Right renal pelvis (tissue), 4 donors: ENCODE data around the gene SBF1. TPM values are rescaled to one million over a fixed set of nuclear protein-coding genes. Genes with fewer than 3 reads are reported as not detected.

Experiments
- DNase-seq, 4 donors: peaks; one replicate each; pipeline ENCODE4 v3.0.0-alpha.2; 2013; ENCODE audit warnings: low read depth in 4 of 4, low spot score in 3 of 4, missing footprints in 1 of 4
- polyA plus RNA-seq, 4 donors: library from polyadenylated mRNA; unstranded; fragments of 120-200 nt; gene quantifications; one replicate each; pipeline ENCODE4 v1.2.1, GENCODE V29; 2013; ENCODE audit not compliant: insufficient read length in 4 of 4

SBF1 gene
- polyA plus RNA-seq, 4 donors = 30.7 to 46.5 (median 32.7) TPM

DNA sequence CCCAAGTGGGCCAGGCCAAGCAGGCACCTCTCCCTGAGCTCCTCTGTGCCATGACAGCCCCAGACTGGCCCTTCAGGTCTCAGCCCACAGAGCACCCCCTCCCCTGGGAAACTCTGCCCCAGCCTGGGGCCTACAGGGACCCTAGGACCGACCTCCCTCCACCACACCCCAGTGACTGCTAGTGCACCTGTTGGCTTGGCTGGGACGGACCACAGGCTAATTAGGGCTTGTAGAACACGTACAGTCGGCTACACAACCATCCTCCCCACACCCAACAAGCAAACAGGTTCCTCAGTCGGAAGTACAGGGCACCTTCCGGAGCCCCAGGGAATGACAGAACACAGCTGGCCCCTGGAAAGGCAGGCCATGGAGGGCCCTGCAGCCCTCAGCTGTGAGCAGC is 4.3 kb downstream of the SBF1 start:
- no peak for DNase-seq

DNA sequence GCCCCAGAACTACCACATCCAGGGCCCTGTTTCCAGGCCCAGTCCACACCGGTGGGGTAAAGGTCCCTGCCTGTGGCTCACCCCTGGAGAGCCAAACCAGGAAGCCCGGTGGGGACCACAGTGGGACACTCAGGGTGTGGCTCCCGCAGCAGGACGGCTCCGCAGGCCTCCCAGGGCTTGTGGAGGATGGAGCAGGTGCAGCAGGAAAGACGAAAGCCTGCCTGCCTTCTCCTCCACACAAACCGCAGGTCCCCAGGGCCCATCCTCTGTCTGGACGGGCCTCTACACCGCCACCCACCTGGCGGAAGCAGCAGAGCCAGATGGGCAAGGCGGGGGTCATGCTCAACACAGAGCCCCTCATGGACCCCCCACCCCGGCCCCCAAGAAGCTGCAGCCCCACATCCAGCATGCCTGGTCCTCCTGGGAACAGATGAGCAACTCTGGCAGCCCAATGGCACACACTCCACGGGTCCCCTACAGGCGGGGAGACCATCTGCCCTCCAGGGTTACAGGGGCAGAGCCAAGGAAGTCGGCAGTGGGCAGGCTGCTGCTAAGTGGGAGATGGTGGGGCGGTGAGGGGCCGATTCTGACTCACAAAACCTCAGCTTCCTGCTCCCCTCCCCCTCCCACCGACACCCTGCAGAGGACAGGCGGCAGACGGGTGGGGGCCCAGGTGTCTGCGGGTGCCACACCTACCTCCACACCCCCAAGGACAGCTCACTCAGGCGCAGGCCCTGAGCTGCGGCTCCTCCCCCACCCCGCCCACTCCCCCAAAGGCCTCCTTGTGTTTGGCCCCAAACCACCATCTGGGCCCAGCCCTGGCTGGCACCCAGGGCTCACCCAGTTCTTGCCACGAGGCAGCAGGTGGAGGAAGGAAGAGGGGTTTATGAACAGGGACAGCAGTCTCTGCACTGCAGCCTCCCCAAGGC is 5.2 kb downstream of the SBF1 start:
- no peak for DNase-seq

DNA sequence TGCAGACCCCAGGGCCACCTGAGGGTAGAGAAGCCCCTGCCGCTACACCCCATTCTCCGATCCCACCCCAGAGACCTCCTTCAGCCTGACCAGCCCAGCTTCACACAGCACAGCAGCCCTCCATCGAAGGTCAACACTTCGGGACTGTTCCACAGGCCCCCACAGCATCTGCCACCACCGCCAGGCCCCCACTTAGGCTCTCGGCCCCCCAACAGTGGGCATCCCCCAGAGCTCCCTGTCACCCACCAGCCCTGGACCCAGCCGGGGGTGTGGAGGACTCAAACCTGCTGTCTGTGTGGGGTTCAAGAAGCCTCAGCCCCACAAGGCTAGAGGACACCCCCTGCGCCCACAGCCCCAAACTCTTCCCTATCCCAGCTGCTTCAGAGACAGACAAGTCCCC is 6.2 kb downstream of the SBF1 start:
- DNase-seq = no peak

- no peak for DNase-seq
Measured at GRCh38 chr22:50467773-50468440, 6.9 kb downstream of the SBF1 start.

DNA sequence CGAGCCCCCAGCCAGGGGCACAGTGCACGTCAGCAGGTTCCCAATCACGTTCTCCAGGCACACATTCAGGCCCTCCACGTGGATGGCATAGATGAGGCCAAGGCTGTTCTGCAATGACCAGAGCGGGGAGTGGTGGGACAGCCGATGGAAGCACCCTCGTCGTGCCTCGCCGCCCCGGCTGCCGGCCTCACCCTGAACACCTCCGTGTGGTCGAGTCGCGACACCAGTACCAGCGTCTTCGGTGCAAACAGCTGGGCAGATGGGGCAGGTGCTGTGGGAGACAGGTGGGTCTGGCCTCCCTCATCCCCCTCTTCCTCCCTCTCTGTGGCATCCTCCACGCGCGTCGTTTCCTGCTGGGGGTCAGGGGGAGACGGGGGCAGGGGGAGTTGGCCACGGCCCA is 7.5 kb downstream of the SBF1 start:
- no peak for DNase-seq

GRCh38 chr22:50465066-50465930 is 9.5 kb downstream of the SBF1 start:
- DNase-seq = no peak

- no peak for DNase-seq
Measured at GRCh38 chr22:50464451-50464850, 10.4 kb downstream of the SBF1 start.

DNA sequence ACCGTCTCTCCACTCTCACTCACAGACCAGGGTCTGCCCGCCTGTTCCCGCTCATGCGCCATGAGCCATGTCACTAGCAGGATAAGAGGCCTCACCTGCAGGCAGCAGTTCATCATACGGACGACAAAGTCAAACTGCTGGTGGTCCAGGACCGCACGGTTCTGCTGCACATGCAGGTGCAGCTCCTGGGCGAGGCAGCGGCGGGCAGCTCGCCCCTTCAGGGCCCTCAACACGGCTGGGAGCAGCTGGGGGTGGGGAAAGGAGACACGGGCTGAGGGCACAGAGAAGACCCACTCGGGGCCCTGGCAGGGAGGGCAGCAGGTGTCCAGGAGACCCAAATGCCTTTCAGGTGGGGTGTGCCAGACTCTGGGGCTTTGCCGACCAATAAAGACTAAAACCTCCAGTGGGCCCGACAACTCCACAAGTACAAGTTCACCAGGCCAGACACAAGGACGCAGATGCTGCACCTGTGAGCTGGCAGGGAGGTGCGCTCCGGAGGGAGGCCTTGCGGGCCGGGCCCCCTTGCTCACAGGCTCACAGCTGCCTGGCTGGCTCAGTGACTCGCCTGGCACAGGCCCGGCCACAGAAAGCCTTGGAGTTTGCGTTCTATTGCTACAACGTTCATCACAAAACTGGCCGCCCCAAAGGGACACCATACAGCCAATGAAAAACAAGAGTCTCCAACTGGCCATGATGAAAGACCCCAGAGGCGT is 11.5 kb downstream of the SBF1 start:
- no peak for DNase-seq

DNA sequence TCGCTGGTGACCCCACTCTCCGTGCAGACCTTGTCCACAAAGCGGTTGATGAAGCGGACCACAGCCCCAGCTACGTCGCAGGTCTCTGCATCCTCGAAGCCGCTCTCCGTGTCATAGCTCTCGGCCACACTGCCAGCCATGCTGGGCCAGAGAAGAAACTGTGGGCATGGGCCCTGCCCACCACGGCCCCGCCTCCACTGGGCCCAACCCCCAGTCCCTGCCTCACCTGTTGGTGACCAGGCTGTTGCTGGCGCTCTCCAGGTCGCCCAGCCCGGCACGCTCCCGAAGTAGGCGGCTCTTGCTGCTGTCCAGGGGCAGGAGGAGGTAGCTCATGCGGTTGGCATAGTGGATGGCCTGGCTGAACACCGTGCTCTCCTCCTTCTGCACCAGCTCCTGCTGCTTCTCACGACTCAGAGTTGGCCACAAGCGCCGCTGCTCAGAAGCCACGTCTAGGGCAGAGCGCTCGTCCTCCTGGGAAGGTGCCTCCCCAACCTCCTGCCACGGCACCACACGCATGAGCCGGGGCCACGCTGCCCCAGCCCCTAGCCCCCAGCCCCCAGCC is 12.8 kb downstream of the SBF1 start:
- no peak for DNase-seq

GRCh38 chr22:50461536-50461935 is 13.3 kb downstream of the SBF1 start:
- DNase-seq = no peak

DNA sequence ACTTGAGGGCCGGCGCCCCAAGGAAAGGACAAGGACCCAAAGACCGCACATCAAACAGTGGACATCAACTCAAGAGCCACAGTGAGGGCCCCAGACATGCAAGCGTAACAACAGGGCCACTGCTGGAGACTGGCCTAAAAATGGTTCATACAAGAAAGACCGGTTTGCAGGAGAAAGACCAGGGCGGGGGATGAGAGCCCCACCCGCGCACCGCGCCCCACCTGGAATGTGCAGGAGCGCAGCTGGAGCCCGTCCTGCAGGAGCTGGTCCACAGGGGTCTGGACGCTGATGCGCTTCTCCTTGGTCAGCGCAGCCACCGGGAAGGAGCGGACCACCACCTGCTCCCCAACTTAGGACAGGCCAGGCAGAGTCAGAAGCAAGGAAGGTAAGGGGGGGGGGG is 13.9 kb downstream of the SBF1 start:
- no peak for DNase-seq

GRCh38 chr22:50459496-50460140 is 15.2 kb downstream of the SBF1 start:
- DNase-seq = no peak

- no peak for DNase-seq
Measured at GRCh38 chr22:50459016-50459415, 15.8 kb downstream of the SBF1 start.

DNA sequence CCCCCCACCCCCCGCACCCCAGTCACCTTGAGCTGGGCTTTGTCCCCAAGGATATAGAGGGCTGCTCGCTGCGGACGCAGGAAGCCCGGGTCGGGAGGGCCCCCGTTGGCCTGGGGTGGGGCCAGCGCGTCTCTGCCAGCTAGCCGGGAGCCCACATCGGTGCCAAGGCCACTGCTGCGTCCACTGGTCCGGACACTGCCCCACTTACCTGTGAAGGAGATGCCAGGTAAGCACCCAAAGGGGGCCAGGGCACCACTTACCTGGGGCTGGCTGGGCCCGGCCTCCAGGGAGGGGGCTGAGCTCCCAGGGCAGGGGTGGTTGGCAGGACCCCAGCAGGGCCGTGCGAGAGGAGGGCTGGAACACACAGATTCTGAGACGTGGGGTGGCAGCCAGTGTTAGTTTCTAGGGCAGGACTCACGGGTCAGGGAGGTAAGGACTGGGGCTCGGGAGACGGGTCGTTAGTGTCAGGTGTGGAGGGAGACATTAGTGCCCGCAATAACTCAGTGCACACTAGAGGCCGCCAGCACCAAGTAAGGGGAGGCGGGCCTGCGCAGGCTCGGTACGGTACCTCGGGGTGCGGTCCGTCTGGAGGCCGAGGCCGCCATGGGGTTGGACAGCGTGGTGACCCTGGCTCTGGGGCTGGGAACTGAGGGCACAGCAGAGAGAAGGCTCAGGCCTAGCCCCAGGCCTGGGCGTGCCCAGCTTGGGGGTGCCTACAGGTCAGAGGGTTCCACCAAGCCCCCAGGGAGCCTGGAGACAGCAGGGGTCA is 18.2 kb downstream of the SBF1 start:
- no peak for DNase-seq

DNA sequence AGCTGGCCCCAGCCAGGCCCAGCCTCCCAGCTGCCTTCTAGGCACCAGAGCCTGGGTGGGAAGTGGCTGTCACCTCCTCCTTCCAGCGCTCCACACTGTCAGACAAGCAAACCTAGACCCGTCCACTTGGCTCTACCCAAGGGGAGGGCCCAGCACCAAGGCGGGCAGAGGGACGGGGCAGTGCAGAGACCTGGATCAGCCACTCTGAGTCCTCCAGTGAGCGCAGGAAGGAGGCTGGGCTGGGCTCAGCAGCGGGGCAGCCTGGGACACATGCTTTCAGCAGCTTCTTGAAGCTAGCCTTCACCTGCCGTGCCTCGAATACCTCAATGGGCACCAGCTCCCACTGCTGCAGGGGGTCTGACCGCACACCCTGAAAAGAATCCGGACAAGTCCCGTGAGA is 18.8 kb downstream of the SBF1 start:
- no peak for DNase-seq

- DNase-seq = no peak
Measured at GRCh38 chr22:50455201-50455600, 19.6 kb downstream of the SBF1 start.

- no peak for DNase-seq
Measured at GRCh38 chr22:50454556-50455075, 20.2 kb downstream of the SBF1 start.

GRCh38 chr22:50452649-50453048 is 22.2 kb downstream of the SBF1 start:
- DNase-seq = no peak
